H1 (cell line): ENCODE data around the gene SLC35F3. TPM values are rescaled to one million over a fixed set of nuclear protein-coding genes. Genes with fewer than 3 reads are reported as not detected.

Experiments
- CTCF ChIA-PET: fragments of 300-600 bp; sonication (Branson Sonifier 250); formaldehyde crosslinking; loops from one replicate; lab custom pipeline; 2021; ENCODE audit not compliant: partially characterized antibody; lab: Charles Lee
- POLR2A ChIA-PET: fragments of 300-600 bp; sonication (Branson Sonifier 250); formaldehyde crosslinking; loops from one replicate; lab custom pipeline; 2021; ENCODE audit warnings: inconsistent platforms; ENCODE audit not compliant: partially characterized antibody; lab: Charles Lee
- DNase-seq, 2 experiments: peaks; one replicate each; pipeline versions ENCODE4 v3.0.0 to v3.0.0-alpha.2; 2010 to 2022; ENCODE audit warnings: low spot score in 2 of 2, low read depth in 1 of 2, mixed read lengths in 1 of 2
- FAIRE-seq: peaks from 2 replicates; lab custom pipeline; 2011; peaks lifted over from hg19 to GRCh38; lab: Jason Lieb, UNC
- H2AFZ ChIP-seq: 2 replicates; pipeline ENCODE4 v1.8.1; 2012; ENCODE audit warnings: low read length, inconsistent platforms
- H2AK5ac ChIP-seq: 2 replicates; pipeline ENCODE4 v1.6.1; 2013; ENCODE audit warnings: low read depth, low read length
- H2BK120ac ChIP-seq: replicated peaks from 2 replicates; pipeline ENCODE3; 2013; ENCODE audit warnings: low read depth, low read length, inconsistent platforms
- H2BK12ac ChIP-seq: 2 replicates; pipeline ENCODE4 v1.6.1; 2013; ENCODE audit warnings: low read depth, low read length
- H2BK15ac ChIP-seq: 2 replicates; pipeline ENCODE4 v1.6.1; 2013; ENCODE audit warnings: low read length
- H2BK20ac ChIP-seq: 2 replicates; pipeline ENCODE4 v1.6.1; 2013; ENCODE audit warnings: low read length
- H2BK5ac ChIP-seq: 2 replicates; pipeline ENCODE4 v1.6.1; 2013; ENCODE audit warnings: low read depth, low read length
- H3K14ac ChIP-seq: 2 replicates; pipeline ENCODE4 v1.6.1; 2013; ENCODE audit warnings: inconsistent platforms; ENCODE audit not compliant: insufficient read length
- H3K18ac ChIP-seq: 2 replicates; pipeline ENCODE4 v1.6.1; 2013; ENCODE audit warnings: low read length; ENCODE audit errors: extremely low read depth
- H3K23ac ChIP-seq: 2 replicates; pipeline ENCODE4 v1.6.1; 2013; ENCODE audit warnings: inconsistent platforms; ENCODE audit not compliant: insufficient read length
- H3K23me2 ChIP-seq: 2 replicates; pipeline ENCODE4 v1.6.1; 2013; ENCODE audit warnings: low read depth, low read length
- H3K27ac ChIP-seq: 2 replicates; pipeline ENCODE4 v1.6.1; 2011; ENCODE audit warnings: low read depth, low read length, inconsistent platforms
- H3K27me3 ChIP-seq, 4 experiments: replicated peaks in 1 of 4; 1 replicate in 1 of 4; 2 replicates in 3 of 4; pipeline versions ENCODE4 v1.6.1 to v1.8.1; 2011 to 2013; ENCODE audit warnings: low read length in 3 of 4, mild to moderate bottlenecking in 3 of 4, inconsistent platforms in 2 of 4, mixed read lengths in 2 of 4, moderate library complexity in 1 of 4; ENCODE audit not compliant: control insufficient read depth in 3 of 4, insufficient read depth in 3 of 4; ENCODE audit errors: extremely low read depth in 1 of 4
- H3K36me3 ChIP-seq, 4 experiments: 2 replicates each; pipeline versions ENCODE4 v1.6.1 to v1.8.1; 2011 to 2013; ENCODE audit warnings: mild to moderate bottlenecking in 4 of 4, low read length in 3 of 4, moderate library complexity in 2 of 4, control low read depth in 1 of 4, inconsistent platforms in 1 of 4; ENCODE audit not compliant: insufficient read depth in 4 of 4, control insufficient read depth in 2 of 4
- H3K4ac ChIP-seq: replicated peaks from 2 replicates; pipeline ENCODE3; 2013; ENCODE audit warnings: low read length, low read depth, mixed read lengths, inconsistent platforms; ENCODE audit not compliant: insufficient read length
- H3K4me1 ChIP-seq, 4 experiments: replicated peaks in 1 of 4; 1 replicate in 1 of 4; 2 replicates in 3 of 4; pipeline versions ENCODE4 v1.6.1 to v1.8.1; 2011 to 2013; ENCODE audit warnings: low read length in 3 of 4, inconsistent platforms in 2 of 4, mixed read lengths in 1 of 4; ENCODE audit not compliant: insufficient read depth in 4 of 4, control insufficient read depth in 3 of 4
- H3K4me2 ChIP-seq, 2 experiments: 2 replicates each; pipeline versions ENCODE4 v1.6.1 to v1.8.1; 2011 to 2013; ENCODE audit warnings: low read depth in 2 of 2, low read length in 2 of 2, control low read depth in 1 of 2, inconsistent platforms in 1 of 2, mild to moderate bottlenecking in 1 of 2; ENCODE audit not compliant: insufficient read depth in 1 of 2
- H3K4me3 ChIP-seq, 4 experiments: fragments of 200-600, 300-600 bp in 1 of 4; sonication (generic), shearing (Covaris generic), sonication (Bioruptor Twin) in 1 of 4; 2 replicates each; pipeline versions ENCODE4 v1.5.1 to v1.8.1; 2011 to 2016; ENCODE audit warnings: low read length in 4 of 4, low read depth in 3 of 4, control low read depth in 2 of 4, inconsistent platforms in 2 of 4, mild to moderate bottlenecking in 2 of 4, mixed read lengths in 1 of 4, moderate library complexity in 1 of 4; ENCODE audit not compliant: insufficient read depth in 2 of 4; ENCODE audit errors: extremely low read depth in 1 of 4
- H3K56ac ChIP-seq: replicated peaks from 2 replicates; pipeline ENCODE3; 2013; ENCODE audit warnings: low read depth, mild to moderate bottlenecking, mixed read lengths, low read length, inconsistent platforms; ENCODE audit not compliant: insufficient read length
- H3K79me1 ChIP-seq: 2 replicates; pipeline ENCODE4 v1.6.1; 2013; ENCODE audit warnings: low read depth, low read length, control low read depth
- H3K79me2 ChIP-seq, 2 experiments: 2 replicates each; pipeline versions ENCODE4 v1.6.1 to v1.8.1; 2012 to 2013; ENCODE audit warnings: low read length in 2 of 2, mild to moderate bottlenecking in 2 of 2, inconsistent platforms in 1 of 2; ENCODE audit not compliant: insufficient read depth in 2 of 2, control insufficient read depth in 1 of 2
- H3K9ac ChIP-seq, 4 experiments: replicated peaks in 1 of 4; 1 replicate in 1 of 4; 2 replicates in 3 of 4; pipeline versions ENCODE4 v1.6.1 to v1.8.1; 2011 to 2013; ENCODE audit warnings: low read depth in 3 of 4, low read length in 3 of 4, control low read depth in 2 of 4, mild to moderate bottlenecking in 2 of 4, moderate library complexity in 2 of 4, inconsistent platforms in 1 of 4; ENCODE audit errors: extremely low read depth in 1 of 4
- H3K9me3 ChIP-seq, 2 experiments: 2 replicates each; pipeline versions ENCODE4 v1.6.1 to v1.8.1; 2012 to 2013; ENCODE audit warnings: mild to moderate bottlenecking in 2 of 2, moderate library complexity in 2 of 2, control low read depth in 1 of 2, inconsistent platforms in 1 of 2, low read depth in 1 of 2, low read length in 1 of 2, mixed read lengths in 1 of 2; ENCODE audit not compliant: insufficient read depth in 2 of 2
- H4K20me1 ChIP-seq, 2 experiments: replicated peaks in 1 of 2; 2 replicates each; pipeline versions ENCODE3 to v1.8.1; 2011 to 2013; ENCODE audit warnings: inconsistent platforms in 2 of 2, low read length in 2 of 2, mild to moderate bottlenecking in 1 of 2; ENCODE audit not compliant: insufficient read depth in 2 of 2, control insufficient read depth in 1 of 2
- H4K5ac ChIP-seq: 2 replicates; pipeline ENCODE4 v1.6.1; 2013; ENCODE audit warnings: low read length, low read depth, mixed read lengths, inconsistent platforms; ENCODE audit not compliant: insufficient read length
- H4K8ac ChIP-seq: 2 replicates; pipeline ENCODE4 v1.8.0; 2013; ENCODE audit warnings: mild to moderate bottlenecking, moderate library complexity, low read length, inconsistent platforms; ENCODE audit not compliant: insufficient read depth; ENCODE audit errors: extremely low read depth
- H4K91ac ChIP-seq: replicated peaks from 2 replicates; pipeline ENCODE3; 2013; ENCODE audit warnings: low read length, mixed read lengths, inconsistent platforms; ENCODE audit not compliant: insufficient read length
- BRCA1 ChIP-seq: IDR thresholded peaks from 2 replicates; pipeline ENCODE4 v1.6.1; 2012; ENCODE audit warnings: low read depth, low read length, improper control_type of control experiment
- CBX8 ChIP-seq: fragments of 300-800, 300-1000 bp; sonication (generic); IDR thresholded peaks from 2 replicates; pipeline ENCODE4 v1.7.1; 2016; ENCODE audit warnings: low read depth, low read length, borderline replicate concordance
- CEBPB ChIP-seq: IDR thresholded peaks from 2 replicates; pipeline ENCODE4 v1.6.1; 2012; ENCODE audit warnings: low read depth, low read length
- SIX5 ChIP-seq: IDR thresholded peaks from 2 replicates; pipeline ENCODE4 v1.6.1; 2011; ENCODE audit warnings: mild to moderate bottlenecking, low read depth, low read length
- SP4 ChIP-seq: IDR thresholded peaks from 2 replicates; pipeline ENCODE4 v1.6.1; 2012; ENCODE audit warnings: low read length, inconsistent platforms
- SUZ12 ChIP-seq: fragments of 200-600 bp; sonication (generic); IDR thresholded peaks from 2 replicates; pipeline ENCODE4 v1.6.1; 2012; ENCODE audit warnings: mild to moderate bottlenecking, inconsistent platforms, low read length, moderate library complexity, mixed read lengths
- YY1 ChIP-seq: IDR thresholded peaks from 2 replicates; pipeline ENCODE4 v1.6.1; 2011; ENCODE audit warnings: low read depth, mild to moderate bottlenecking, low read length
- ZNF274 ChIP-seq: IDR thresholded peaks from 2 replicates; pipeline ENCODE4 v1.7.0; 2012; ENCODE audit warnings: low read length, borderline replicate concordance; ENCODE audit errors: extremely low read depth
- WGBS, 2 experiments: shearing (Covaris generic) in 1 of 2; methylation state at CpG; one replicate each; pipeline versions ENCODE4 v1.1.6 to v1.1.7; 2013 to 2015; ENCODE audit warnings: low lambda C conversion rate in 2 of 2, mixed read lengths in 2 of 2, inconsistent platforms in 1 of 2, low coverage in 1 of 2, missing lambda C conversion rate in 1 of 2; ENCODE audit not compliant: insufficient replicate concordance in 2 of 2, insufficient coverage in 1 of 2, insufficient read length in 1 of 2; ENCODE audit errors: extremely low coverage in 1 of 2, missing lambda C conversion rate in 1 of 2; 5-methylcytosine and 5-hydroxymethylcytosine counted together
- polyA plus RNA-seq, 7 experiments: library from polyadenylated mRNA; depleted of rRNA in 3 of 7; stranded (reverse) in 5 of 7; unstranded in 2 of 7; fragments of >200 nt in 5 of 7; fragments of 200-250 nt in 2 of 7; gene quantifications; 1 replicate in 5 of 7; 2 replicates in 1 of 7; 4 replicates in 1 of 7; pipeline versions ENCODE4 v1.2.1 to v1.2.3, GENCODE V29; 2011 to 2013; ENCODE audit warnings: missing spikeins in 2 of 7, mixed read lengths in 2 of 7
- total RNA-seq: library from RNA; stranded (reverse); fragmentation: NEBNext Ultra II Directional; extraction: Animal tissue kit (Norgen Biotek cat#: 25700); gene quantifications from 2 replicates; pipeline ENCODE4 v1.2.1, GENCODE V29; 2021

Gene SLC35F3
- total and polyA plus RNA-seq, 2 of the 8 experiments (the other 6 are each of a cell fraction or from before 2014, with no cell fraction given), result 0.78 to 1.2 TPM

DNA sequence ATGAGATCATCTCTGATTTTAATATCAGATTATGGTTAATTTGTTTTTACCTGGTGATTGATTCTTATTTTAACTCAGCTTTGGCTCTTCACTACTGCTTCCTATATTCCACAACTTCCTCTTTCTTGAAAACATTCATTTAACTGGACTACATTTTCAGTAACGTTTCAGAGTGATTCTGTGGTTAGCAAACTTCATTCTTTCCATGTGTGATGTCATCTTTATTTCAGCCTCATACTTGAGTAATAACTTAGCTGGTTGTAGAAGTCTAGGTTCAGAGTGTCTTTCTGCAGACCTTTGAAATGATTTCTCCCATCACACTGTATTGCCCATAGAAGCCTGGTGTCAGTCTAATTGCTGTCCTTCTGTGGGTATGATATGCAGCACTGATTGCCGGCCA is 36.0 kb upstream of the SLC35F3 start:
- Histone ChIP-seq H2BK20ac (no peak overlapping the region), H3K79me1 (no peaks in the 10 kb centered on the region), H3K9ac (no peak overlapping the region), H4K5ac (no peak overlapping the region), H2AK5ac (no peak overlapping the region), H3K27ac (no peak overlapping the region), H4K8ac (no peak overlapping the region), H3K27me3 (no peaks in the 10 kb centered on the region), H3K23ac (no peak overlapping the region), H3K4me3 (no peak overlapping the region), H3K56ac (no peak overlapping the region), H3K18ac (no peak overlapping the region), H3K9me3 (peaks cover 12 to 17% of the 10 kb centered on the region in 2 experiments; a peak in 3 of 4 replicates), H2AFZ (no peak overlapping the region), H3K36me3 (peaks cover 0 to 2% (median 0%) of the 10 kb centered on the region in 4 experiments; a peak in 1 of 8 replicates), H3K79me2 (no peaks in the 10 kb centered on the region), H2BK5ac (no peak overlapping the region), H2BK15ac (no peak overlapping the region), H3K23me2 (no peaks in the 10 kb centered on the region), H3K14ac (no peak overlapping the region), H4K20me1 (no peaks in the 10 kb centered on the region), H3K4me2 (no peak overlapping the region), H3K4me1 (no peaks in the 10 kb centered on the region), H4K91ac (no peak overlapping the region), H3K4ac (no peak overlapping the region), H2BK120ac (no peak overlapping the region), H2BK12ac (no peak overlapping the region)
- 84% methylated on average over 2 of the region's 2 CpGs; no CpG with 5 or more reads in 1 of the 2 experiments for WGBS, 2 experiments
- DNase-seq, result no peak
- TF ChIP-seq CEBPB, result no peak
- no peak for TF ChIP-seq SP4
- no peak for TF ChIP-seq SIX5
- no peak for TF ChIP-seq ZNF274
- TF ChIP-seq BRCA1, result no peak
- no peak for TF ChIP-seq SUZ12
- no peak for TF ChIP-seq CBX8
- TF ChIP-seq YY1, result no peak
- CTCF ChIA-PET, result no interaction called here
- POLR2A ChIA-PET, result no interaction called here
- FAIRE-seq, result no peak
